ENCODE measurements around the gene CLDN10.
"Not testable (repeated sequence)": the region's sequence is repeated elsewhere in the genome, so short reads cannot be mapped to it uniquely, and the experiment has no call there.

CLDN10 gene

DNA sequence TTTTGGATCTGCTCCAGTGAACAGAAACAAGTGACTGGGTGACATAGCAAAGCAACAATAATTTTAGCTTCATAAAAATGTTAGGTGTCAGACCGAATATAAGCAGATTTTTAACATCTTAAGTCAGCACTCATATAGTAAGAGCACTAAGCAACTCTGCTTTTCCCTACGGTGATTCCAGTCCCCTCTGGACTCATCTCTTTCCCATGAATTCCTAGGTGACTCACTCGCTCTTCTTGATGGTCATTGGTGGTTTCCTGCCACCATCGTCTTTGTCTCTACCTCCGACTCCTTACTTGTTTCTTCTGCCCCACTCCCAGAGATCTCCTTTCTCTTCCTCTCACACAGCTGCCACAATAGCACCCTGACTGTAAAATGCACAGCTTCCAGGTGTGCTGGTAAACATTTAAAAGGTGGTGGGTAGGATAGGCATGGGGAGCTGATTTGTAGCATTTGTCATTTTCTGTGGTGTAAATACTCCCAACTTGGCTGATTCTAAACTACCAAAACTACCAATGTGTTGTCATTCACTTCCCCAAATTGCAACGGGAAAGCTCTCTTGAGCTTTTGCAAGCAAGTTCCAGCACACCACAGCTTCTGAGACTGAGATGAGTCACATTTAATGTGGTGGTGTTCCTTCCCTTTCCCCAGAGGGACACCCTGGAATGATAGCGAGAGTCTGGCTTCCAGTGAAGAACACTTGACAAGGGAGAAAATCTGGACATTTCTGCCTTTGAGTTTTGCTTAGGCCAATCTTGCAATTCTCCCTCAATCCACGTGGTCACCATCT lies 42.8 kb upstream of the CLDN10 start:
- peak; percentile 28 for DNase-seq (ENCODE audit: low read depth)
- TF ChIP-seq, protein P1, sequence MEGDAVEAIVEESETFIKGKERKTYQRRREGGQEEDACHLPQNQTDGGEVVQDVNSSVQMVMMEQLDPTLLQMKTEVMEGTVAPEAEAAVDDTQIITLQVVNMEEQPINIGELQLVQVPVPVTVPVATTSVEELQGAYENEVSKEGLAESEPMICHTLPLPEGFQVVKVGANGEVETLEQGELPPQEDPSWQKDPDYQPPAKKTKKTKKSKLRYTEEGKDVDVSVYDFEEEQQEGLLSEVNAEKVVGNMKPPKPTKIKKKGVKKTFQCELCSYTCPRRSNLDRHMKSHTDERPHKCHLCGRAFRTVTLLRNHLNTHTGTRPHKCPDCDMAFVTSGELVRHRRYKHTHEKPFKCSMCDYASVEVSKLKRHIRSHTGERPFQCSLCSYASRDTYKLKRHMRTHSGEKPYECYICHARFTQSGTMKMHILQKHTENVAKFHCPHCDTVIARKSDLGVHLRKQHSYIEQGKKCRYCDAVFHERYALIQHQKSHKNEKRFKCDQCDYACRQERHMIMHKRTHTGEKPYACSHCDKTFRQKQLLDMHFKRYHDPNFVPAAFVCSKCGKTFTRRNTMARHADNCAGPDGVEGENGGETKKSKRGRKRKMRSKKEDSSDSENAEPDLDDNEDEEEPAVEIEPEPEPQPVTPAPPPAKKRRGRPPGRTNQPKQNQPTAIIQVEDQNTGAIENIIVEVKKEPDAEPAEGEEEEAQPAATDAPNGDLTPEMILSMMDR (IDR thresholded peaks at IDR 0.05; ENCODE audit: low read length, missing control alignments): no peak
- no peak overlapping the region for H3K4me3 ChIP-seq (replicated peaks; ENCODE audit: low read depth, low read length)

DNA sequence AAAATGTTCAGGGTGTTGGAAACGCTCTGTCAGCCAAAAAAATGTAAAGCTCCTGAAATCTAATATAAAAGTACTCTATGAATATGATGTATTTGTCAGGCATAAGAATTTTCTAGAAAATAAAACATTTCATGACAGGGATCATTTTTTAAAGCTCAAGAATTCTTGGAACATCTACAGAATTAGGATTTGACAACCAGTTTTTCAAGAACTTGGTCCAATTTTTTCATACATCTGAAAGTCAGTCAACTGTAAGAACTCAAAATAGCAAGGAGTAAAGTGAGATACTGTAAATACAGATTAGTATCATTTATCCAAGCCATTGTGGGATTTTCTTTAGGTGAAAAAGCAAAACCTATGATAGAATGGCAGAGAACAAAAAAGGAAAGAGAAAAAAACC lies 41.6 kb upstream of the CLDN10 start:
- TF ChIP-seq, protein P1 (IDR thresholded peaks at IDR 0.05; ENCODE audit: low read length, missing control alignments): no peak
- H3K4me3 ChIP-seq (replicated peaks; ENCODE audit: low read depth, low read length): no peak overlapping the region
- DNase-seq (ENCODE audit: low read depth): no peak

GRCh38 chr13:95512424-95512823 lies 40.1 kb upstream of the CLDN10 start:
- no peak for DNase-seq (ENCODE audit: low read depth)
- no peak overlapping the region for H3K4me3 ChIP-seq (replicated peaks; ENCODE audit: low read depth, low read length)
- TF ChIP-seq, protein P1 (IDR thresholded peaks at IDR 0.05; ENCODE audit: low read length, missing control alignments): no peak

DNA sequence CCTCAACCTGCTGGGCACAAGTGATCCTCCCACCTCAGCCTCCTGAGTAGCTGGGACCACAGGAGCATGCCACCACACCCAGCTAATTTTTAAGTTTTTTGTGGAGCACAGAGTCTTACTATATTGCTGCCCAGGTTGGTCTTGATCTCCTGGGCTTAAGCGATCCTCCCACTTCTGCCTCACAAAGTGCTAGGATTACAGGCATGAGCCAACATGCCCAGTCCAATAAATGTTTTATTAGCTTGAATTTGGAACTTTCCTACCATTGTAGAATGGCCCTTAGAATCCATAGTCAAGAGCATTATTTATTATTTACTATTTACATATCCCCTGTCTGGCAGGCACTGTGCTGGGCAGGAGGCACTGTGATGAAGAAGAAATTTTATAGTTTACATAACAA lies 39.6 kb upstream of the CLDN10 start:
- DNase-seq (ENCODE audit: low read depth): no peak
- TF ChIP-seq, protein P1 (IDR thresholded peaks at IDR 0.05; ENCODE audit: low read length, missing control alignments): no peak
- H3K4me3 ChIP-seq (replicated peaks; ENCODE audit: low read depth, low read length): no peak overlapping the region

- not testable (repeated sequence) for DNase-seq (ENCODE audit: low read depth)
Measured at GRCh38 chr13:95515606-95516005, 36.9 kb upstream of the CLDN10 start.

GRCh38 chr13:95516021-95516420 lies 36.5 kb upstream of the CLDN10 start:
- DNase-seq (ENCODE audit: low read depth): no peak
- no peak overlapping the region for H3K4me3 ChIP-seq (replicated peaks; ENCODE audit: low read depth, low read length)
- TF ChIP-seq, protein P1 (IDR thresholded peaks at IDR 0.05; ENCODE audit: low read length, missing control alignments): no peak

More at GRCh38 chr13:95515606-95516005, 36.9 kb upstream of the CLDN10 start:
- not testable (repeated sequence) for H3K4me3 ChIP-seq (replicated peaks; ENCODE audit: low read depth, low read length)

DNA sequence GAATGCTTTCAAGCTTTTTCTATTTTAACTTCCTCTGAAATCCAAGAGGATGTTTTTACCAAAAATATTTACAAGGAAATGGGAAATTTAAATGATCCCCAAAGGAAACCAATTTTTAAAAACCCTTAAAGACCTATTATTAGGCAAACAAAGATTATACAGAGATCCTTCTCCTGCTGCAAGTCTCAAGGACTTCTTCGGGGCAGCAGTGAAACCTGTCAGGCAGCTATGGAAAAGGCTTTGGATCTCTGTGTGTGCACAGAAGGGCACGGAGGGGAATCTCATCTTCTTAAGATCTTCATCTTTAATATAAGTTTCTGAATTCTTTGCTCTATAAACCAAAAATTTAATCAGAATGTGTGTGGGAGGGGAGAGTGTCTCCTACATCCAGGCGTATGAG lies 36.0 kb upstream of the CLDN10 start:
- TF ChIP-seq, protein P1 (IDR thresholded peaks at IDR 0.05; ENCODE audit: low read length, missing control alignments): no peak
- DNase-seq (ENCODE audit: low read depth): no peak
- no peak overlapping the region for H3K4me3 ChIP-seq (replicated peaks; ENCODE audit: low read depth, low read length)

Data from fibroblast of pulmonary artery (primary cell).